ACC112 (cell line): ENCODE results near the gene OR9A2.

ENCODE experiments used
- H2AFZ ChIP-seq: fragments of 200-600 bp; sonication (generic); one replicate; pipeline ENCODE4 v1.6.0; 2017; ENCODE audit warnings: antibody characterized with exemption, low read length; ENCODE audit not compliant: unreplicated experiment
- H3K27ac ChIP-seq: fragments of 200-600 bp; sonication (generic); 2 replicates; pipeline ENCODE4 v1.5.1; 2014; ENCODE audit warnings: low read depth, mild to moderate bottlenecking, antibody characterized with exemption, low read length, moderate library complexity
- H3K27me3 ChIP-seq: fragments of 200-600 bp; sonication (generic); 2 replicates; pipeline ENCODE4 v1.6.1; 2014; ENCODE audit warnings: mild to moderate bottlenecking, antibody characterized with exemption, low read length, moderate library complexity, mixed read lengths; ENCODE audit not compliant: insufficient read depth
- H3K36me3 ChIP-seq: fragments of 200-600 bp; sonication (generic); 2 replicates; pipeline ENCODE4 v1.6.1; 2016; ENCODE audit warnings: mild to moderate bottlenecking, antibody characterized with exemption, low read length, moderate library complexity, mixed read lengths; ENCODE audit not compliant: insufficient read depth
- H3K4me1 ChIP-seq: fragments of 200-600 bp; sonication (generic); one replicate; pipeline ENCODE4 v1.6.1; 2016; ENCODE audit warnings: low read length, mixed read lengths; ENCODE audit not compliant: insufficient read depth, unreplicated experiment, control insufficient read depth
- H3K4me3 ChIP-seq: fragments of 200-600 bp; sonication (generic); 2 replicates; pipeline ENCODE4 v1.5.1; 2014; ENCODE audit warnings: mild to moderate bottlenecking, low read depth, low read length
- H3K79me2 ChIP-seq: fragments of 200-600 bp; sonication (generic); one replicate; pipeline ENCODE4 v1.6.0; 2016; ENCODE audit warnings: low read length; ENCODE audit not compliant: control insufficient read depth, unreplicated experiment, insufficient read depth

The OR9A2 gene, protein sequence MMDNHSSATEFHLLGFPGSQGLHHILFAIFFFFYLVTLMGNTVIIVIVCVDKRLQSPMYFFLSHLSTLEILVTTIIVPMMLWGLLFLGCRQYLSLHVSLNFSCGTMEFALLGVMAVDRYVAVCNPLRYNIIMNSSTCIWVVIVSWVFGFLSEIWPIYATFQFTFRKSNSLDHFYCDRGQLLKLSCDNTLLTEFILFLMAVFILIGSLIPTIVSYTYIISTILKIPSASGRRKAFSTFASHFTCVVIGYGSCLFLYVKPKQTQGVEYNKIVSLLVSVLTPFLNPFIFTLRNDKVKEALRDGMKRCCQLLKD

DNA sequence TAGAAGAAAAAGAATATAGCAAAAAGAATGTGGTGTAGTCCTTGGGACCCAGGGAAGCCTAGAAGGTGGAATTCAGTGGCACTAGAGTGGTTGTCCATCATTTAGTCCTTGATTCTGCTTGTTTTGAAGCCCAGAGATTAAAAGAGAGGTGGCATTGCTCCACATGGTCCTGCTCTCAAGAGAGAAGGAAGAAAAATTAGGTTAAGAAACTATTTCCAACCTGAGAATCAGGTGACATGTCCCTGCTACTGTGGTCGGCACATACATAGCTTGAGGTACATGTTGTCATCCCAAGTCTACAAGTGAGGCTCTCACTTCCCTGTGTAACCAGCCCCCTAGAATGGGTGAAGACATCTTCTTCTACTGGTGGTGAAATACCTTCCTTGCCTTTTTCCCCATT, at the start of gene OR9A2:
Gene OR9A2 (minus strand): TSS at position 101 of the 400 bp plus-strand sequence. CDS start 0 bp downstream, at position 101.
- Histone ChIP-seq H3K27ac (no peak within 1 kb of the TSS), H3K36me3 (no peaks in the 10 kb centered on the region), H3K79me2 (no peaks in the 10 kb centered on the region), H3K4me3 (no peak within 1 kb of the TSS), H3K4me1 (no peaks in the 10 kb centered on the region), H2AFZ (no peak within 1 kb of the TSS), H3K27me3 (peaks cover 9% of the 10 kb centered on the region; the same call in 1 of the 2 replicates)

- Histone ChIP-seq H2AFZ (no peak overlapping the region), H3K79me2 (no peaks in the 10 kb centered on the region), H3K27ac (no peak overlapping the region), H3K4me3 (no peak overlapping the region), H3K4me1 (no peaks in the 10 kb centered on the region), H3K36me3 (no peaks in the 10 kb centered on the region), H3K27me3 (no peaks in the 10 kb centered on the region)
These were observed 47.2 kb upstream of the OR9A2 start for GRCh38 chr7:143074141-143074540.

DNA sequence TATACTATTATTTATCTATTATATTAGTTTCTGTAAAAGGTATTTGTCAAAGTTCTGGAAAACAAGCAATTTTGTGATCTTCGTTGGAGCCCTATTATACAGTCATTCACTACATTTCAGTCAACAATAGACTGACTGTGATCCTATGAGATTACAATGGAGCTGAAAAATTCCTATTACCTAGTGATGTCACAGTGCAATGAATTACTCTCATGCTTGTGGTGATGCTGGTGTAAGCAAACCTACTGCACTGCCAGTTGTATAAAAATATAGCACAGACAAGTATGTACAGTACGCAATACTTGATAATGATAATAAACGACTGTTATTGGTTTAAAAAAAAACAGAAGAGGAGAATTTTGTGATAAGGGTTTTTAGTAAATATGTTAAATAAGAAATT, 46.6 kb upstream of the OR9A2 start:
- no peaks in the 10 kb centered on the region for H3K79me2 ChIP-seq
- H3K4me3 ChIP-seq, result no peak overlapping the region
- no peaks in the 10 kb centered on the region for H3K36me3 ChIP-seq
- H3K27ac ChIP-seq, result no peak overlapping the region
- no peaks in the 10 kb centered on the region for H3K27me3 ChIP-seq
- no peak overlapping the region for H2AFZ ChIP-seq
- no peaks in the 10 kb centered on the region for H3K4me1 ChIP-seq

GRCh38 chr7:143069912-143070500, 43.1 kb upstream of the OR9A2 start:
- H2AFZ ChIP-seq, result no peak overlapping the region
- H3K79me2 ChIP-seq, result no peaks in the 10 kb centered on the region
- H3K36me3 ChIP-seq, result no peaks in the 10 kb centered on the region
- H3K27me3 ChIP-seq, result no peaks in the 10 kb centered on the region; the same call in 1 of the 2 replicates
- H3K4me1 ChIP-seq, result no peaks in the 10 kb centered on the region
- no peak overlapping the region for H3K4me3 ChIP-seq
- H3K27ac ChIP-seq, result no peak overlapping the region

DNA sequence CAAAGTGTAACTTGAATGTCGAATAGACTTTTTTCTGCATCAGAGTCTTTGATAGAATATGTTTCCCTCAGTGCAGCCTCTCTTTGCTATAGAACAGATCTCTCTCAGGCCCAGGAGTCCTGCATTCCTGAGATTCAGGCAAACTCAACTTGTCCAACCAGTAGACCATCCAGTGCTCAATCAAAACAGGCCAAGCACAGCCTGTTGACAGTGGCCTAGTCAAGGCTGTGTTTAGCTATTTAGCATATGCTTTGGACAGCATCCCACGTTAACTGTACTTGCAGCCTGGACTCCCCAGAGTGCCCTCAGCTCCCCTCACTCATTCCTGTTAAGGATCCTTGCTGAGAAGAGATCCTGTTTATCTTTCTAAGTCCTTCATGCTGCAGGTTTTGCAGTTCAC, 41.5 kb upstream of the OR9A2 start:
- Histone ChIP-seq H3K4me3 (no peak overlapping the region), H3K27me3 (no peaks in the 10 kb centered on the region; the same call in 1 of the 2 replicates), H3K27ac (no peak overlapping the region), H2AFZ (no peak overlapping the region), H3K79me2 (no peaks in the 10 kb centered on the region), H3K36me3 (no peaks in the 10 kb centered on the region), H3K4me1 (no peaks in the 10 kb centered on the region)

DNA sequence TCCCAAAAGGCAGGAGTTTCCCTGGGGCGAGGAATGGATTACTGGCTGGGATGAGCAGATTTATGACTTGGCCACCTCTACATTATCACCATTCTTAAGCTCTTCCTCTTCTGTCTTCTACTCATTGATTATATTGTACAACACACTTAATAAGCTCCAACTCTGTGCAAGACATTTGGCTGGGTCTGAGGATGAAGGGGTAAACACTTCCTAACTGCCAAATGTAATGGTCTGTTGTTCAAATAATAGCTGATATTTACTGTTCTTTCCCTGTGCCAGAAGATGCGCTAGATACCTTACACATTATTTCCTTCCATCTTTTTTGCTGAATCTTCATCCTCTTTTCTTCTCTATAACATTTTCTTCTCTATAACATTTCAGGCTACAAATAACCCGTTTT, 36.8 kb upstream of the OR9A2 start:
- no peak overlapping the region for H3K27ac ChIP-seq
- no peaks in the 10 kb centered on the region for H3K36me3 ChIP-seq
- no peak overlapping the region for H3K4me3 ChIP-seq
- peaks cover 8% of the 10 kb centered on the region for H3K27me3 ChIP-seq
- no peaks in the 10 kb centered on the region for H3K4me1 ChIP-seq
- no peak overlapping the region for H2AFZ ChIP-seq
- H3K79me2 ChIP-seq, result no peaks in the 10 kb centered on the region

- Histone ChIP-seq H3K79me2 (no peaks in the 10 kb centered on the region), H3K4me3 (no peak overlapping the region), H3K27me3 (peaks cover 9% of the 10 kb centered on the region; the same call in 1 of the 2 replicates), H3K36me3 (no peaks in the 10 kb centered on the region), H3K27ac (no peak overlapping the region), H2AFZ (no peak overlapping the region), H3K4me1 (no peaks in the 10 kb centered on the region)
These were observed 28.8 kb upstream of the OR9A2 start for GRCh38 chr7:143055754-143056153.

DNA sequence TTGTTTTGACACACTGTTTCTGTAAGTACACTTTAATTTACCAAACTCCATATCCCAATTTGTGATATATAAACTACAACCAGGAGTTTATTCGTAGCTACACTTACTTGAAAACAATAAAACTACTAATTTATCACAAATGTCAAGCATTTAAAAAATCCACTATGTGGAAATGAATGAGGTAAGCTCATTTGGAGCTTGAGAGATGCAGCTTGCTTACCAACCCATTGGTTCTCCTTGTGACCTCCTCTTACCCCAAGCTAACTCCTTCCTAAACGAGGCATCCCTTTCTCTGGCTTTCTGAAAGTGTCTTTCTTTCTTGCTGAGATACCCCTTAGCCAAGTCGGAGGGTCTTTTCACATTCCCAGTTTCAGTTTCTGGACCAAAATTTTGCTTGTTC, 27.7 kb upstream of the OR9A2 start:
- no peaks in the 10 kb centered on the region for H3K79me2 ChIP-seq
- no peak overlapping the region for H3K27ac ChIP-seq
- no peak overlapping the region for H2AFZ ChIP-seq
- H3K4me3 ChIP-seq, result no peak overlapping the region
- no peaks in the 10 kb centered on the region for H3K4me1 ChIP-seq
- H3K36me3 ChIP-seq, result no peaks in the 10 kb centered on the region
- peaks cover 5% of the 10 kb centered on the region; the same call in 1 of the 2 replicates for H3K27me3 ChIP-seq

DNA sequence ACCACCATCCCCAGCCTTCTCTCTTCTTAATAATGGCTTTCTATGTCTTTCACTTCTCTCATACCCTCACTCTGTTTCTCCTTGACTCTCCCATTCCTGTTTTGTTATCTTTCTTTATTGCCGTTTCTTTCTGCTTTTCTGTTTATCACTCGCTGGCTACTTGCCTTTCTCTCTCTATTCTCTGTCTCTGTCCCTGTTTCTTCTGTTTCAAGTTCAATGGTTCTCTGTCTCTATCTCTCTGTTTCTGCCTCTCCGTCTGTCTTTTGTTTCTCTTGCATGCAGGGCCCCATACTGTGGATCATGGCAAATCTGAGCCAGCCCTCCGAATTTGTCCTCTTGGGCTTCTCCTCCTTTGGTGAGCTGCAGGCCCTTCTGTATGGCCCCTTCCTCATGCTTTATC, 25.1 kb upstream of the OR9A2 start, which contains the start of gene OR6V1:
Gene OR6V1 (plus strand): TSS at position 301 of the 400 bp plus-strand sequence. CDS start 0 bp downstream, at position 301.
- H3K36me3 ChIP-seq, result no peaks in the 10 kb centered on the region
- no peaks in the 10 kb centered on the region for H3K4me1 ChIP-seq
- H3K27me3 ChIP-seq, result no peaks in the 10 kb centered on the region; the same call in 1 of the 2 replicates
- H2AFZ ChIP-seq, result no peak within 1 kb of the TSS
- H3K79me2 ChIP-seq, result no peaks in the 10 kb centered on the region
- H3K4me3 ChIP-seq, result no peak within 1 kb of the TSS
- no peak within 1 kb of the TSS for H3K27ac ChIP-seq

GRCh38 chr7:143050931-143051330, 24.0 kb upstream of the OR9A2 start:
- H2AFZ ChIP-seq, result no peak overlapping the region
- no peak overlapping the region for H3K27ac ChIP-seq
- no peaks in the 10 kb centered on the region for H3K79me2 ChIP-seq
- H3K4me3 ChIP-seq, result no peak overlapping the region
- no peaks in the 10 kb centered on the region; the same call in 1 of the 2 replicates for H3K27me3 ChIP-seq
- no peaks in the 10 kb centered on the region for H3K4me1 ChIP-seq
- no peaks in the 10 kb centered on the region for H3K36me3 ChIP-seq

GRCh38 chr7:143049362-143049761, 22.4 kb upstream of the OR9A2 start:
- Histone ChIP-seq H3K4me3 (no peak overlapping the region), H3K27ac (no peak overlapping the region), H3K4me1 (no peaks in the 10 kb centered on the region)

More at GRCh38 chr7:143049362-143049761, 22.4 kb upstream of the OR9A2 start:
- no peaks in the 10 kb centered on the region for H3K79me2 ChIP-seq
- H3K36me3 ChIP-seq, result no peaks in the 10 kb centered on the region
- no peak overlapping the region for H2AFZ ChIP-seq
- no peaks in the 10 kb centered on the region for H3K27me3 ChIP-seq
